IMR-90 (cell line): ENCODE results near the gene KLHL29. TPM values are rescaled to one million over a fixed set of nuclear protein-coding genes. Genes with fewer than 3 reads are reported as not detected.

Experiments used
- ATAC-seq: fragments of 200-7000 bp; cut with Tn5 transposase; 2 replicates; pipeline ENCODE4 v1.9.1; 2020; ENCODE audit warnings: low read depth, mild to moderate bottlenecking, moderate library complexity
- BruUV-seq: library from RNA; stranded (reverse); fragments of 400-500 nt; replicated peaks from 2 replicates; lab custom pipeline; 2021; lab: Mats Ljungman, UMichigan
- CTCF ChIA-PET: fragments of 300-600 bp; formaldehyde crosslinking; extraction: SDS; loops from one replicate; lab custom pipeline; 2021; ENCODE audit warnings: antibody characterized with exemption; lab: Yijun Ruan, JAX
- POLR2A ChIA-PET: fragments of 300-600 bp; sonication (Branson Sonifier 250); formaldehyde crosslinking; loops from one replicate; lab custom pipeline; 2022; ENCODE audit warnings: antibody characterized with exemption; ENCODE audit not compliant: unreplicated experiment; lab: Charles Lee
- DNase-seq: peaks from one replicate; pipeline ENCODE4 v3.0.0; 2013
- H2AFZ ChIP-seq: replicated peaks from 2 replicates; pipeline ENCODE3; 2013; ENCODE audit warnings: low read length, mild to moderate bottlenecking; ENCODE audit not compliant: poor library complexity
- H2AK5ac ChIP-seq: 2 replicates; pipeline ENCODE4 v1.6.1; 2013; ENCODE audit warnings: low read depth, low read length, inconsistent platforms
- H2AK9ac ChIP-seq: replicated peaks from 2 replicates; pipeline ENCODE3; 2013; ENCODE audit warnings: mild to moderate bottlenecking, low read depth, low read length, moderate library complexity; ENCODE audit not compliant: poor library complexity
- H2BK120ac ChIP-seq: 2 replicates; pipeline ENCODE4 v1.6.1; 2013; ENCODE audit warnings: low read depth, low read length, inconsistent platforms
- H2BK15ac ChIP-seq: 3 replicates; pipeline ENCODE4 v1.6.1; 2013; ENCODE audit warnings: low read depth, low read length, inconsistent platforms
- H2BK20ac ChIP-seq: 2 replicates; pipeline ENCODE4 v1.6.1; 2013; ENCODE audit warnings: low read depth, mild to moderate bottlenecking, inconsistent platforms, low read length, moderate library complexity
- H2BK5ac ChIP-seq: 2 replicates; pipeline ENCODE4 v1.6.1; 2013; ENCODE audit warnings: mild to moderate bottlenecking, low read depth, low read length, inconsistent platforms; ENCODE audit not compliant: poor library complexity, severe bottlenecking
- H3K14ac ChIP-seq: replicated peaks from 2 replicates; pipeline ENCODE4 v1.6.1; 2013; ENCODE audit warnings: low read depth, low read length, inconsistent platforms
- H3K18ac ChIP-seq: 2 replicates; pipeline ENCODE4 v1.6.1; 2013; ENCODE audit warnings: low read depth, low read length, control low read depth
- H3K23ac ChIP-seq: 2 replicates; pipeline ENCODE4 v1.6.1; 2013; ENCODE audit warnings: low read depth, low read length, inconsistent platforms
- H3K27ac ChIP-seq: 2 replicates; pipeline ENCODE4 v1.5.1; 2013; ENCODE audit warnings: mild to moderate bottlenecking, control low read depth, low read length; ENCODE audit not compliant: insufficient read depth
- H3K27me3 ChIP-seq: 2 replicates; pipeline ENCODE4 v1.6.1; 2013; ENCODE audit warnings: low read length; ENCODE audit not compliant: control insufficient read depth, insufficient read depth
- H3K36me3 ChIP-seq: 2 replicates; pipeline ENCODE4 v1.6.1; 2013; ENCODE audit warnings: low read length, mixed read lengths; ENCODE audit not compliant: control insufficient read depth, insufficient read depth
- H3K4ac ChIP-seq: 2 replicates; pipeline ENCODE4 v1.6.1; 2013; ENCODE audit warnings: low read depth, low read length, inconsistent platforms
- H3K4me1 ChIP-seq: 2 replicates; pipeline ENCODE4 v1.6.1; 2013; ENCODE audit warnings: low read length, mixed read lengths; ENCODE audit not compliant: control insufficient read depth, insufficient read depth
- H3K4me2 ChIP-seq: 2 replicates; pipeline ENCODE4 v1.6.1; 2013; ENCODE audit warnings: low read depth, mild to moderate bottlenecking, control low read depth, low read length, moderate library complexity
- H3K4me3 ChIP-seq: 2 replicates; pipeline ENCODE4 v1.5.1; 2013; ENCODE audit warnings: low read depth, mild to moderate bottlenecking, control low read depth, low read length, moderate library complexity; ENCODE audit not compliant: insufficient read depth
- H3K56ac ChIP-seq: 2 replicates; pipeline ENCODE4 v1.6.1; 2013; ENCODE audit warnings: low read length, inconsistent platforms; ENCODE audit not compliant: insufficient read depth; ENCODE audit errors: extremely low read depth
- H3K79me1 ChIP-seq, 2 experiments: 2 replicates each; pipeline ENCODE4 v1.6.1; 2013; ENCODE audit warnings: low read length in 2 of 2, inconsistent platforms in 1 of 2, low read depth in 1 of 2
- H3K9ac ChIP-seq: 2 replicates; pipeline ENCODE4 v1.6.1; 2013; ENCODE audit warnings: low read depth, low read length, control low read depth
- H3K9me1 ChIP-seq: 2 replicates; pipeline ENCODE4 v1.6.1; 2013; ENCODE audit warnings: low read length, inconsistent platforms; ENCODE audit not compliant: insufficient read depth
- H3K9me3 ChIP-seq: 2 replicates; pipeline ENCODE4 v1.6.1; 2013; ENCODE audit warnings: low read length; ENCODE audit not compliant: control insufficient read depth, insufficient read depth
- H4K20me1 ChIP-seq: 2 replicates; pipeline ENCODE4 v1.6.1; 2013; ENCODE audit warnings: low read length, inconsistent platforms; ENCODE audit not compliant: insufficient read depth
- H4K5ac ChIP-seq: 2 replicates; pipeline ENCODE4 v1.6.1; 2013; ENCODE audit warnings: mild to moderate bottlenecking, low read depth, low read length, control low read depth
- H4K8ac ChIP-seq, 2 experiments: 2 replicates each; pipeline ENCODE4 v1.6.1; 2013; ENCODE audit warnings: low read depth in 2 of 2, low read length in 2 of 2, control low read depth in 1 of 2, inconsistent platforms in 1 of 2
- H4K91ac ChIP-seq: 2 replicates; pipeline ENCODE4 v1.6.1; 2013; ENCODE audit warnings: low read depth, low read length, inconsistent platforms; ENCODE audit not compliant: insufficient read depth
- RAD21 ChIP-seq: IDR thresholded peaks from 2 replicates; pipeline ENCODE4 v1.6.1; 2012; ENCODE audit warnings: low read length, improper control_type of control experiment
- WGBS, 2 experiments: methylation state at CpG; one replicate each; pipeline versions ENCODE4 v1.1.5 to v1.1.7; 2013; ENCODE audit warnings: missing lambda C conversion rate in 2 of 2; ENCODE audit not compliant: insufficient read length in 1 of 2; ENCODE audit errors: extremely low coverage in 2 of 2; 5-methylcytosine and 5-hydroxymethylcytosine counted together
- dilution Hi-C: fragments of 300-500 bp; cut with HindIII; formaldehyde crosslinking; loops from one replicate; pipeline ENCODE4 v1.14.3; 2018; ENCODE audit warnings: low sequenced_read_pairs; ENCODE audit not compliant: unreplicated experiment
- in situ Hi-C: fragments of 300-500 bp; cut with MboI; formaldehyde crosslinking; loops from 3 replicates; pipeline ENCODE4 v1.14.3; 2019; ENCODE audit warnings: low sequenced_read_pairs, inconsistent platforms, mixed read lengths
- intact Hi-C: fragments of 100-400 bp; cut with micrococcal nuclease; formaldehyde crosslinking; loops from 2 replicates; pipeline ENCODE4 v1.10.0; 2022
- polyA plus RNA-seq, 3 experiments: library from polyadenylated mRNA; depleted of rRNA; stranded (reverse); fragments of >200 nt; gene quantifications; 2 replicates each; pipeline ENCODE4 v1.2.3, GENCODE V29; 2012; ENCODE audit warnings: low replicate concordance in 1 of 3
- total RNA-seq: library from RNA; depleted of rRNA; stranded (reverse); fragments of >200 nt; gene quantifications from 2 replicates; pipeline ENCODE4 v1.2.3, GENCODE V29; 2012

The KLHL29 gene
- total and polyA plus RNA-seq, 2 of the 4 experiments (the other 2 are of a cell fraction), result 2.0 to 8.0 TPM

DNA sequence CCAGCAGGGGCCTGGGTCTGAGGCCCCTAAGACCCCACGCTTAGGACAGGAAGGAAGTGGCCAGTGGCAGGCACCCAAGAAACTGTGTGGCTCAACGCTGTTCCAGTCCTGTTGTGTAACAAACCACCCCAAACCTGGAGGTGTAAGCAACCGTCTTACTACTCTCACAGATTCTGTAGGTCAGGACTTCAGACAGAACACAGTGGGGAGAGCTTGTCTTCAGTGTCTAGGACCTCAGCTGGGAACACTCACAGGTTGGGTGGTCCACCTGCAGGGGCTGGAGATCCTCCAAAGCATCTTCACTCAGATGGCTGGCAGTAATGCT, 123.0 kb downstream of the KLHL29 start:
- Histone ChIP-seq H3K4me2 (no peak overlapping the region), H2AFZ (no peak overlapping the region), H2BK15ac (no peak overlapping the region), H3K4me1 (no peaks in the 10 kb centered on the region; the same call in 1 of the 2 replicates), H3K18ac (no peak overlapping the region), H3K9me3 (no peaks in the 10 kb centered on the region), H3K9ac (no peak overlapping the region), H4K20me1 (peaks cover 1% of the 10 kb centered on the region; the same call in 1 of the 2 replicates), H3K36me3 (no peaks in the 10 kb centered on the region), H2BK20ac (no peak overlapping the region), H3K27ac (no peak overlapping the region), H3K27me3 (no peaks in the 10 kb centered on the region), H3K9me1 (peaks cover 3% of the 10 kb centered on the region; the same call in 1 of the 2 replicates), H2AK5ac (no peak overlapping the region), H4K5ac (no peak overlapping the region), H3K4me3 (no peak overlapping the region), H3K79me1 (no peaks in the 10 kb centered on the region; a peak in 2 of 4 replicates), H3K23ac (no peak overlapping the region), H3K14ac (no peak overlapping the region), H4K91ac (no peak overlapping the region), H4K8ac (no peak overlapping the region), H2AK9ac (no peak overlapping the region), H2BK120ac (no peak overlapping the region), H3K4ac (no peak overlapping the region), H3K56ac (no peak overlapping the region), H2BK5ac (no peak overlapping the region)
- in situ Hi-C loops, result no loop called here
- TF ChIP-seq RAD21, result no peak
- WGBS, 2 experiments, result no CpG with 5 or more reads among the region's 3 CpGs
- ATAC-seq (no peak), DNase-seq (no peak)
- CTCF ChIA-PET, result no interaction called here
- dilution Hi-C loops, result no loop called here
- intact Hi-C loops, result no loop called here
- no TSS peak for BruUV-seq
- POLR2A ChIA-PET, result no interaction called here
